ENCODE data around the gene ZDHHC20.

DNA sequence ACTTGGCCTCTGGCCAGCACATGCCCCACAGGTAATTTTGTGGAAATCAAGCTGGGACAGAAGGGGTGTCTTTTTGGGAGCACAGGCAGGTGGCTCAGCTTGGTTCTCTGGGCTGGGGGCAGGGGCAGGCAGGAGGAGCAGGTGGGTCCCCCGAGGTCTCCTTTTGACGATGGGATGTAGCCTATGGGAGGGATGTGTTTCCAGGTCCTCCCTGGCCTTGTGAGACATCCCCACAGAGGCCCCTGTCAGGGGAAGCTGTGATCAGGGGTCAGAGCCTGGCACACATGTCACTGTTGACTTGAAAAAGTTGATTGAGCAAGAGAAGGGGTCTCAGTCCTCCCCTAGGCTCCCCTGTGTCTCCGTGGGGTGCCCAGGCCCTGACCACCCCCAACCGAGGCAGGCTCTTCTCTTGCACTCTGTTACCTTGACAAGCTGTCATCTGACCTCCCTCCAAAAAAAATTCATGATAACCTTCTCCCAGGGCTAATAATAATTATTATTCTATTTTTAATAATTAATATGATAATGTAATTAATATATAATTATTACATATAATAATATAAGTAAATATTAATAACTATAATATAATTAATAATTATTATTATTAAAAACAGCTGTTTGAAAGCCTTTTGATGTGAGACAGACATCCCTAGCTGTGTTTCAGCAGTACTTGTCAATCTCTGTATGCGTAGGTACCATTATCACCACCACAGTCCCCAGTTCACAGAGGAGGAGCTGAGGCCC is 116.2 kb downstream of the ZDHHC20 start:
- TF ChIP-seq, protein P1, sequence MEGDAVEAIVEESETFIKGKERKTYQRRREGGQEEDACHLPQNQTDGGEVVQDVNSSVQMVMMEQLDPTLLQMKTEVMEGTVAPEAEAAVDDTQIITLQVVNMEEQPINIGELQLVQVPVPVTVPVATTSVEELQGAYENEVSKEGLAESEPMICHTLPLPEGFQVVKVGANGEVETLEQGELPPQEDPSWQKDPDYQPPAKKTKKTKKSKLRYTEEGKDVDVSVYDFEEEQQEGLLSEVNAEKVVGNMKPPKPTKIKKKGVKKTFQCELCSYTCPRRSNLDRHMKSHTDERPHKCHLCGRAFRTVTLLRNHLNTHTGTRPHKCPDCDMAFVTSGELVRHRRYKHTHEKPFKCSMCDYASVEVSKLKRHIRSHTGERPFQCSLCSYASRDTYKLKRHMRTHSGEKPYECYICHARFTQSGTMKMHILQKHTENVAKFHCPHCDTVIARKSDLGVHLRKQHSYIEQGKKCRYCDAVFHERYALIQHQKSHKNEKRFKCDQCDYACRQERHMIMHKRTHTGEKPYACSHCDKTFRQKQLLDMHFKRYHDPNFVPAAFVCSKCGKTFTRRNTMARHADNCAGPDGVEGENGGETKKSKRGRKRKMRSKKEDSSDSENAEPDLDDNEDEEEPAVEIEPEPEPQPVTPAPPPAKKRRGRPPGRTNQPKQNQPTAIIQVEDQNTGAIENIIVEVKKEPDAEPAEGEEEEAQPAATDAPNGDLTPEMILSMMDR (tag by site-specific recombination; IDR thresholded peaks at IDR 0.05): no peak
- TF ChIP-seq SP3 (tag by site-specific recombination; IDR thresholded peaks at IDR 0.05): no peak
- no peak for TF ChIP-seq ZNF292 (tag by site-specific recombination; IDR thresholded peaks at IDR 0.05; ENCODE audit: borderline replicate concordance, low read depth)
- no peak for TF ChIP-seq ZNF133 (tag by site-specific recombination; IDR thresholded peaks at IDR 0.05)
- no peak for TF ChIP-seq ZNF560 (tag by site-specific recombination; IDR thresholded peaks at IDR 0.05; ENCODE audit: borderline replicate concordance)
- no peak for TF ChIP-seq ZNF174 (tag by site-specific recombination; IDR thresholded peaks at IDR 0.05)
- TF ChIP-seq ZNF391 (tag by site-specific recombination; IDR thresholded peaks at IDR 0.05; ENCODE audit: borderline replicate concordance, low read depth): no peak

All from HEK293 (cell line).